OCI-LY1 (cell line): ENCODE results near the gene PLEKHA8.

Experiments used
- H2AFZ ChIP-seq: fragments of 200-600 bp; sonication (generic), shearing (Covaris generic); 2 replicates; pipeline ENCODE4 v1.6.0; 2014; ENCODE audit warnings: antibody characterized with exemption, mild to moderate bottlenecking, low read length
- H3F3A ChIP-seq: fragments of 200-600 bp; sonication (generic), shearing (Covaris generic); 2 replicates; pipeline ENCODE4 v1.6.0; 2014; ENCODE audit warnings: mild to moderate bottlenecking, antibody characterized with exemption, low read length, moderate library complexity; ENCODE audit not compliant: insufficient read depth
- H3K27ac ChIP-seq: fragments of 200-600 bp; sonication (generic); 2 replicates; pipeline ENCODE4 v1.5.1; 2014; ENCODE audit warnings: low read length, mixed run types, mild to moderate bottlenecking, low read depth; ENCODE audit not compliant: poor library complexity, severe bottlenecking
- H3K27me3 ChIP-seq: fragments of 200-600 bp; sonication (generic); 2 replicates; pipeline ENCODE4 v1.6.0; 2014; ENCODE audit warnings: antibody characterized with exemption, mild to moderate bottlenecking, low read length, moderate library complexity; ENCODE audit not compliant: insufficient read depth
- H3K36me3 ChIP-seq: fragments of 200-600 bp; sonication (generic); 2 replicates; pipeline ENCODE4 v1.6.1; 2014; ENCODE audit warnings: mild to moderate bottlenecking, antibody characterized with exemption, low read length, moderate library complexity, mixed read lengths; ENCODE audit not compliant: insufficient read depth
- H3K4me1 ChIP-seq: fragments of 200-600 bp; sonication (generic); 2 replicates; pipeline ENCODE4 v1.5.1; 2014; ENCODE audit warnings: mild to moderate bottlenecking, low read length, moderate library complexity; ENCODE audit not compliant: insufficient read depth, severe bottlenecking
- H3K4me2 ChIP-seq: fragments of 200-600 bp; sonication (generic), shearing (Covaris generic); 2 replicates; pipeline ENCODE4 v1.6.1; 2014; ENCODE audit warnings: low read length
- H3K4me3 ChIP-seq: fragments of 200-600 bp; sonication (generic); 2 replicates; pipeline ENCODE4 v1.5.1; 2014; ENCODE audit warnings: low read length, low read depth, mild to moderate bottlenecking, mixed read lengths; ENCODE audit not compliant: poor library complexity, severe bottlenecking
- H3K79me2 ChIP-seq: fragments of 200-600 bp; shearing (Covaris generic); 2 replicates; pipeline ENCODE4 v1.6.1; 2016; ENCODE audit warnings: mixed run types, low read length, mixed read lengths; ENCODE audit not compliant: insufficient read depth
- H3K9ac ChIP-seq: fragments of 200-600 bp; sonication (generic), shearing (Covaris generic); 2 replicates; pipeline ENCODE4 v1.6.1; 2014; ENCODE audit warnings: mild to moderate bottlenecking, low read length, mixed read lengths
- H3K9me2 ChIP-seq: fragments of 200-600 bp; sonication (generic), shearing (Covaris generic); 2 replicates; pipeline ENCODE4 v1.6.1; 2014; ENCODE audit warnings: low read depth, mild to moderate bottlenecking, low read length, mixed read lengths
- H3K9me3 ChIP-seq: fragments of 200-600 bp; shearing (Covaris generic); 2 replicates; pipeline ENCODE4 v1.6.1; 2014; ENCODE audit warnings: low read length, mixed read lengths
- H4K20me1 ChIP-seq: fragments of 200-600 bp; sonication (generic), shearing (Covaris generic); 2 replicates; pipeline ENCODE4 v1.6.0; 2016; ENCODE audit warnings: mild to moderate bottlenecking, low read length; ENCODE audit not compliant: insufficient read depth
- EZH2 ChIP-seq: fragments of 200-600 bp; sonication (generic), shearing (Covaris generic); IDR thresholded peaks from 2 replicates; pipeline ENCODE4 v1.8.0; 2017; ENCODE audit warnings: borderline replicate concordance, mixed run types, mild to moderate bottlenecking, antibody characterized with exemption, low read length, moderate library complexity, mixed read lengths
- TF ChIP-seq, protein P1 (sequence below): fragments of 200-600 bp; sonication (generic), shearing (Covaris generic); IDR thresholded peaks from 2 replicates; pipeline ENCODE4 v1.5.1; 2017; ENCODE audit warnings: mild to moderate bottlenecking, antibody characterized with exemption, low read length, moderate library complexity, mixed read lengths

PLEKHA8 gene

DNA sequence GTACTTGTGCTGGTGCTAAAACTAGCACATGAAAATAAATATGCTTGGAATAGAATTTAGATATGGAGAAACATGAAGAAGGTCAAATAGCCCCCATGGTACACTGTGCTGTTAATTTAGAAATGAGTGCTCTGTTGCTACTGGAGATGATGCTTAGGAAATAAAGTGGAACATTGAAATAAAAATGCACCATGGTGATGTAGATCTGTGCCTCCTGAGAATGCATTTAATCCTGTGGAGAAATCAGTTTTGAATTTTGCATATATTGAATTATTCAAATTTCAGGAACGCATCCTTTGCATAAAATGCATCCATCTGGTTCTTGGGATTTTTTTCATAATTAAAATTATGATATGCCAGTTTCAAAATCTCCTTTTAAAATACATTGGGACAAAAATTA lies 44.5 kb downstream of the PLEKHA8 start:
- Histone ChIP-seq H3K4me3 (no peak overlapping the region), H2AFZ (no peak overlapping the region), H3K9ac (no peak overlapping the region), H3K4me1 (no peaks in the 10 kb centered on the region), H3K36me3 (no peaks in the 10 kb centered on the region), H3F3A (no peaks in the 10 kb centered on the region), H3K79me2 (no peaks in the 10 kb centered on the region), H3K9me2 (no peaks in the 10 kb centered on the region), H4K20me1 (no peaks in the 10 kb centered on the region), H3K27ac (no peak overlapping the region), H3K9me3 (no peaks in the 10 kb centered on the region; the same call in 1 of the 2 replicates), H3K27me3 (no peaks in the 10 kb centered on the region), H3K4me2 (no peak overlapping the region)
- TF ChIP-seq, protein P1, sequence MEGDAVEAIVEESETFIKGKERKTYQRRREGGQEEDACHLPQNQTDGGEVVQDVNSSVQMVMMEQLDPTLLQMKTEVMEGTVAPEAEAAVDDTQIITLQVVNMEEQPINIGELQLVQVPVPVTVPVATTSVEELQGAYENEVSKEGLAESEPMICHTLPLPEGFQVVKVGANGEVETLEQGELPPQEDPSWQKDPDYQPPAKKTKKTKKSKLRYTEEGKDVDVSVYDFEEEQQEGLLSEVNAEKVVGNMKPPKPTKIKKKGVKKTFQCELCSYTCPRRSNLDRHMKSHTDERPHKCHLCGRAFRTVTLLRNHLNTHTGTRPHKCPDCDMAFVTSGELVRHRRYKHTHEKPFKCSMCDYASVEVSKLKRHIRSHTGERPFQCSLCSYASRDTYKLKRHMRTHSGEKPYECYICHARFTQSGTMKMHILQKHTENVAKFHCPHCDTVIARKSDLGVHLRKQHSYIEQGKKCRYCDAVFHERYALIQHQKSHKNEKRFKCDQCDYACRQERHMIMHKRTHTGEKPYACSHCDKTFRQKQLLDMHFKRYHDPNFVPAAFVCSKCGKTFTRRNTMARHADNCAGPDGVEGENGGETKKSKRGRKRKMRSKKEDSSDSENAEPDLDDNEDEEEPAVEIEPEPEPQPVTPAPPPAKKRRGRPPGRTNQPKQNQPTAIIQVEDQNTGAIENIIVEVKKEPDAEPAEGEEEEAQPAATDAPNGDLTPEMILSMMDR, result no peak
- no peak for TF ChIP-seq EZH2

DNA sequence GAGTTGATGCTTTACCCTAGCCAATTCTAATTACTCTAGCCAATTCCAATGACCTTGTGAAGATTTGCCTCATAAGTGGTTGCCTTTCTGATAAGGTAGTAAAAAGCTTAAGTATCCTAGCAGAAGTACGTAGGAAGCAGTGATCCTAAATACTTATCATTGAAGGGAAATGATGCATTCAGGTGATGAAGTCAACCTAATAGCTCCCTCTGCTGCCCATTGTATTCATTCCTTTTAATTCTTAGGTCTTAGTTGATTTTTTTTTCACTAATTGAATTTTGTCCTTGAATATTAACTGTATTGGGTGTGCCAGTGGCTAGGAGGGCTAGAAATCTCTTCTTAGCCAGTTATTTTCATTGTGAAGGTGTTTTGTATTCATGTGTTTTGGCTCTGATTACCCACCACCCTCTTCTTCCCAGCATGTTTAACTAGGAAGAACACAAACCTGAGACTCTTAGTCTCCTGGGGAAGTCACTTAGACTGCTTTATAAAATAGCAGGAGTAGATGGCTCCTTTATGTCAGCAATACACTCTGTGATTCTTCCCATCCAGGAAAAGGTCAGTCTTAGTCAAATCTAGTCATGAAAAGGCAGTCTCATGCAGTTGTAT lies 46.3 kb downstream of the PLEKHA8 start:
- no peak overlapping the region for H3K4me3 ChIP-seq
- H2AFZ ChIP-seq, result no peak overlapping the region
- no peak overlapping the region for H3K9ac ChIP-seq
- no peaks in the 10 kb centered on the region for H3K4me1 ChIP-seq
- no peaks in the 10 kb centered on the region for H3F3A ChIP-seq
- no peaks in the 10 kb centered on the region; the same call in 1 of the 2 replicates for H3K9me3 ChIP-seq
- no peak overlapping the region for H3K4me2 ChIP-seq
- no peak for TF ChIP-seq EZH2
- TF ChIP-seq, protein P1, result peak; percentile 81
- H3K36me3 ChIP-seq, result no peaks in the 10 kb centered on the region; the same call in 1 of the 2 replicates
- H3K79me2 ChIP-seq, result no peaks in the 10 kb centered on the region
- no peaks in the 10 kb centered on the region for H3K27me3 ChIP-seq
- no peaks in the 10 kb centered on the region for H3K9me2 ChIP-seq
- H4K20me1 ChIP-seq, result no peaks in the 10 kb centered on the region
- no peak overlapping the region for H3K27ac ChIP-seq

DNA sequence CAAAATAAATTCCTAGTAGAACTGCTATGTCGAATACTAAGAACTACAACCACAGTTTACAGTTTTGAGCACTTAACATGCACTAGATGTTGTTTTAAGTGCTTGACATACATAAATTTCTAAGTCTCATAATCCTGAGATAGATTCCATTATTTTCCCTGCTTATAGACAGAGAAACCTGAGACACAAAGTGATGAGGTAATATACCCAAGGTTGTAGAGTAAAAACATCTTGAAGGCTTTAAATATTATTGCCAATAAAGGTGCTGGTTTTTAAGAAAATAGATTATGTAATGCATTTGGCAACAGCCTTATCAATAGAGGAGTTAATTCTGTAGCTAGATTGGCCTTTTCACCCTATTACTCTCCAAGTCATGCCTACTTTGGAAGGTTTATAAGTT lies 48.2 kb downstream of the PLEKHA8 start:
- H3K4me1 ChIP-seq, result no peaks in the 10 kb centered on the region
- no peak overlapping the region for H3K4me3 ChIP-seq
- no peaks in the 10 kb centered on the region for H3K27me3 ChIP-seq
- no peaks in the 10 kb centered on the region for H3K79me2 ChIP-seq
- no peak for TF ChIP-seq EZH2
- TF ChIP-seq, protein P1, result no peak
- no peak overlapping the region for H3K27ac ChIP-seq
- H2AFZ ChIP-seq, result no peak overlapping the region
- H3F3A ChIP-seq, result no peaks in the 10 kb centered on the region
- no peak overlapping the region for H3K9ac ChIP-seq
- H3K9me3 ChIP-seq, result no peaks in the 10 kb centered on the region; the same call in 1 of the 2 replicates
- H4K20me1 ChIP-seq, result no peaks in the 10 kb centered on the region
- no peak overlapping the region for H3K4me2 ChIP-seq
- no peaks in the 10 kb centered on the region for H3K9me2 ChIP-seq
- H3K36me3 ChIP-seq, result no peaks in the 10 kb centered on the region; the same call in 1 of the 2 replicates
